HepG2 (cell line): ENCODE measurements around the gene FOXA1. TPM values are rescaled to one million over a fixed set of nuclear protein-coding genes. Genes with fewer than 3 reads are reported as not detected.

Experiments used
- ARID4A ChIP-seq: sonication (generic); formaldehyde crosslinking; IDR thresholded peaks from 2 replicates; pipeline ENCODE4 v1.5.0; 2020; ENCODE audit warnings: mild to moderate bottlenecking, missing genetic modification reagents, borderline replicate concordance
- ATF5 ChIP-seq: sonication (generic); formaldehyde crosslinking; IDR thresholded peaks from 2 replicates; pipeline ENCODE4 v1.4.0; 2020; ENCODE audit warnings: mild to moderate bottlenecking, low read depth, missing genetic modification reagents
- CHD4 ChIP-seq: fragments of 200-600 bp; sonication (generic); IDR thresholded peaks from 2 replicates; pipeline ENCODE4 v1.7.0; 2017; ENCODE audit warnings: mild to moderate bottlenecking, low read length, borderline replicate concordance
- EP300 ChIP-seq, 3 experiments: sonication (generic) in 1 of 3; formaldehyde crosslinking in 1 of 3; IDR thresholded peaks; 2 replicates each; pipeline versions ENCODE4 v1.5.1 to v1.6.1; 2011 to 2020; ENCODE audit warnings: low read depth in 2 of 3, low read length in 2 of 3, borderline replicate concordance in 1 of 3, improper control_type of control experiment in 1 of 3, mild to moderate bottlenecking in 1 of 3, missing genetic modification reagents in 1 of 3, moderate library complexity in 1 of 3
- FOXP4 ChIP-seq: sonication (generic); formaldehyde crosslinking; IDR thresholded peaks from 2 replicates; pipeline ENCODE4 v1.4.0; 2020; ENCODE audit warnings: missing genetic modification reagents
- HBP1 ChIP-seq: IDR thresholded peaks from 2 replicates; pipeline ENCODE4 v1.6.1; 2016; ENCODE audit warnings: low read depth, control low read depth
- MIER2 ChIP-seq: IDR thresholded peaks from 2 replicates; pipeline ENCODE4 v1.6.1; 2016; ENCODE audit warnings: missing biosample characterization, missing genetic modification reagents
- NR2F6 ChIP-seq, 2 experiments: IDR thresholded peaks; 2 replicates each; pipeline ENCODE4 v1.6.1; 2016; ENCODE audit warnings: antibody characterized with exemption in 1 of 2, mild to moderate bottlenecking in 1 of 2
- NR3C1 ChIP-seq: sonication (generic); formaldehyde crosslinking; IDR thresholded peaks from 2 replicates; pipeline ENCODE4 v1.4.0; 2020; ENCODE audit warnings: missing genetic modification reagents
- SIX4 ChIP-seq: sonication (generic); formaldehyde crosslinking; IDR thresholded peaks from 2 replicates; pipeline ENCODE4 v1.4.0; 2020; ENCODE audit warnings: missing genetic modification reagents
- SOX13 ChIP-seq, 3 experiments: fragments of 450-650 bp in 1 of 3; sonication (generic) in 1 of 3; formaldehyde crosslinking in 1 of 3; IDR thresholded peaks in 2 of 3; conservative IDR thresholded peaks in 1 of 3; 2 replicates each; pipeline versions ENCODE4 v1.5.0 to v1.6.1; 2016 to 2020; ENCODE audit warnings: antibody characterized with exemption in 1 of 3, mild to moderate bottlenecking in 1 of 3, missing compliant biosample characterization in 1 of 3, missing genetic modification reagents in 1 of 3, moderate library complexity in 1 of 3
- SOX5 ChIP-seq: IDR thresholded peaks from 2 replicates; pipeline ENCODE4 v1.6.1; 2016; ENCODE audit warnings: borderline replicate concordance
- ZNF432 ChIP-seq: sonication (generic); formaldehyde crosslinking; IDR thresholded peaks from 2 replicates; pipeline ENCODE4 v1.5.0; 2020; ENCODE audit warnings: missing genetic modification reagents, mild to moderate bottlenecking, borderline replicate concordance
- ZNF44 ChIP-seq: sonication (generic); formaldehyde crosslinking; IDR thresholded peaks from 2 replicates; pipeline ENCODE4 v1.5.1; 2020; ENCODE audit warnings: mild to moderate bottlenecking, missing genetic modification reagents
- ZNF784 ChIP-seq: sonication (generic); formaldehyde crosslinking; IDR thresholded peaks from 2 replicates; pipeline ENCODE4 v1.5.1; 2020; ENCODE audit warnings: missing genetic modification reagents, mild to moderate bottlenecking, borderline replicate concordance
- ZNF850 ChIP-seq: sonication (generic); formaldehyde crosslinking; conservative IDR thresholded peaks from 2 replicates; pipeline ENCODE4 v1.9.0; 2021; ENCODE audit warnings: mild to moderate bottlenecking, missing genetic modification reagents
- ZSCAN9 ChIP-seq: IDR thresholded peaks from 2 replicates; pipeline ENCODE4 v1.6.1; 2016; ENCODE audit warnings: borderline replicate concordance
- polyA plus RNA-seq, 8 experiments: library from polyadenylated mRNA; depleted of rRNA in 3 of 8; stranded (reverse) in 7 of 8; unstranded in 1 of 8; fragments of >200 nt; fragmentation: Illumina TruSeq in 4 of 8; extraction: Trizol in 4 of 8; gene quantifications; 2 replicates each; pipeline versions ENCODE4 v1.2.1 to v1.2.3, GENCODE V29; 2011 to 2016; ENCODE audit warnings: low read depth in 4 of 8, missing spikeins in 1 of 8, mixed read lengths in 1 of 8; ENCODE audit not compliant: insufficient read depth in 1 of 8
- total RNA-seq, 5 experiments: library from RNA; depleted of rRNA; stranded (reverse); fragments of >200 nt; fragmentation: Illumina TruSeq; extraction: Trizol; gene quantifications; 2 replicates each; pipeline ENCODE4 v1.2.3, GENCODE V29; 2016; ENCODE audit warnings: low read depth in 1 of 5

The FOXA1 gene
- total and polyA plus RNA-seq, 2 of the 13 experiments (the other 11 are each of a cell fraction or from before 2014, with no cell fraction given): 43.4 to 58.6 TPM

- TF ChIP-seq ZNF784 (CRISPR knock-in tag) (no peak), ZNF432 (CRISPR knock-in tag) (no peak), ARID4A (no peak), ZSCAN9 (no peak; the same call in 1 of the 2 replicates), ZNF44 (CRISPR knock-in tag) (no peak), NR2F6 (IDR thresholded peaks at IDR 0.05) (no peak), NR2F6 (CRISPR knock-in tag; IDR thresholded peaks at IDR 0.05) (no peak), SOX13 (IDR thresholded peaks at IDR 0.05) (no peak), SOX13 (CRISPR knock-in tag; conservative IDR thresholded peaks at IDR 0.05 in 1 of 2, IDR thresholded peaks at IDR 0.05 in 1 of 2) (no peak), EP300 (IDR thresholded peaks at IDR 0.05; ENCODE audit: low read depth in 2 of 2, low read length in 2 of 2) (0 out of 4 replicates have a peak, but pooled peaks of 1 of the 2 experiments have one; percentile 9), EP300 (CRISPR knock-in tag; IDR thresholded peaks at IDR 0.05; ENCODE audit: borderline replicate concordance) (no peak), CHD4 (no peak), MIER2 (no peak), FOXP4 (no peak), ATF5 (CRISPR knock-in tag) (no peak), ZNF850 (CRISPR knock-in tag) (no peak), SIX4 (CRISPR knock-in tag) (no peak), SOX5 (CRISPR knock-in tag) (0 out of 2 replicates have a peak, but pooled peaks have one; percentile 17), NR3C1 (CRISPR knock-in tag) (no peak), HBP1 (CRISPR knock-in tag) (no peak)
These were observed 29.5 kb downstream of the FOXA1 start (continued) for GRCh38 chr14:37565550-37565949.
